OCI-LY7 (cell line): ENCODE data around the gene DISP1. TPM values are rescaled to one million over a fixed set of nuclear protein-coding genes. Genes with fewer than 3 reads are reported as not detected.

Experiments used
- BruUV-seq: library from RNA; stranded (reverse); fragments of 400-500 nt; replicated peaks from 2 replicates; lab custom pipeline; 2021; lab: Mats Ljungman, UMichigan
- CTCF ChIA-PET: fragments of 300-600 bp; sonication (Branson Sonifier 250); formaldehyde crosslinking; loops from one replicate; lab custom pipeline; 2022; ENCODE audit warnings: antibody characterized with exemption; ENCODE audit not compliant: unreplicated experiment; lab: Charles Lee
- POLR2A ChIA-PET: fragments of 300-600 bp; sonication (Branson Sonifier 250); formaldehyde crosslinking; loops from one replicate; lab custom pipeline; 2022; ENCODE audit warnings: antibody characterized with exemption; lab: Charles Lee
- DNase-seq: peaks from one replicate; pipeline ENCODE4 v3.0.0-alpha.2; 2015; ENCODE audit warnings: low spot score
- H2AFZ ChIP-seq: fragments of 200-600 bp; sonication (generic), shearing (Covaris generic); 2 replicates; pipeline ENCODE4 v1.6.1; 2014; ENCODE audit warnings: mild to moderate bottlenecking, antibody characterized with exemption, low read length, moderate library complexity
- H3K27ac ChIP-seq: fragments of 200-600 bp; sonication (generic); 2 replicates; pipeline ENCODE4 v1.5.1; 2014; ENCODE audit warnings: mixed run types, low read depth, mild to moderate bottlenecking, moderate library complexity, low read length, inconsistent platforms; ENCODE audit not compliant: poor library complexity, severe bottlenecking
- H3K36me3 ChIP-seq: fragments of 200-600 bp; sonication (generic); 2 replicates; pipeline ENCODE4 v1.6.1; 2014; ENCODE audit warnings: mild to moderate bottlenecking, antibody characterized with exemption, low read length, moderate library complexity, mixed read lengths; ENCODE audit not compliant: insufficient read depth
- H3K4me1 ChIP-seq: fragments of 200-600 bp; sonication (generic); 2 replicates; pipeline ENCODE4 v1.5.1; 2014; ENCODE audit warnings: mild to moderate bottlenecking, low read length; ENCODE audit not compliant: insufficient read depth, poor library complexity, severe bottlenecking
- H3K4me2 ChIP-seq: fragments of 200-600 bp; sonication (generic); 2 replicates; pipeline ENCODE4 v1.6.1; 2014; ENCODE audit warnings: mild to moderate bottlenecking, low read length
- H3K4me3 ChIP-seq: fragments of 200-600 bp; sonication (generic); 2 replicates; pipeline ENCODE4 v1.5.1; 2014; ENCODE audit warnings: mild to moderate bottlenecking, low read depth, low read length; ENCODE audit not compliant: poor library complexity, severe bottlenecking
- H3K79me2 ChIP-seq: fragments of 200-600 bp; sonication (generic); 2 replicates; pipeline ENCODE4 v1.6.1; 2016; ENCODE audit warnings: low read depth, mild to moderate bottlenecking, low read length, moderate library complexity, mixed read lengths; ENCODE audit not compliant: insufficient read depth
- H3K9me2 ChIP-seq: fragments of 200-600 bp; sonication (generic); 2 replicates; pipeline ENCODE4 v1.6.1; 2016; ENCODE audit warnings: mild to moderate bottlenecking, low read length, mixed read lengths; ENCODE audit not compliant: insufficient read depth
- H3K9me3 ChIP-seq: fragments of 200-600 bp; sonication (generic); 2 replicates; pipeline ENCODE4 v1.6.1; 2014; ENCODE audit warnings: mild to moderate bottlenecking, mixed run types, low read length, mixed read lengths
- H4K20me1 ChIP-seq: fragments of 200-600 bp; sonication (generic); 2 replicates; pipeline ENCODE4 v1.6.1; 2014; ENCODE audit warnings: mild to moderate bottlenecking, antibody characterized with exemption, low read length, moderate library complexity, mixed read lengths; ENCODE audit not compliant: insufficient read depth
- EZH2phosphoT487 ChIP-seq: fragments of 200-600 bp; sonication (generic); IDR thresholded peaks from 2 replicates; pipeline ENCODE4 v1.6.1; 2018; ENCODE audit warnings: low read depth, borderline replicate concordance, mild to moderate bottlenecking, mixed run types, antibody characterized with exemption, low read length, moderate library complexity, mixed read lengths
- intact Hi-C: fragments of 100-400 bp; cut with micrococcal nuclease; formaldehyde crosslinking; loops from one replicate; pipeline ENCODE4 v1.10.0; 2022; ENCODE audit not compliant: unreplicated experiment
- total RNA-seq, 2 experiments: library from RNA; depleted of rRNA in 1 of 2; stranded (reverse); fragments of >200 nt in 1 of 2; shearing (Covaris generic) in 1 of 2; gene quantifications; 2 replicates each; pipeline ENCODE4 v1.2.3, GENCODE V29; 2014 to 2022
- TF ChIP-seq, protein P1 (sequence below): fragments of 200-600 bp; sonication (generic); conservative IDR thresholded peaks from 2 replicates; pipeline ENCODE4 v1.5.1; 2014; ENCODE audit warnings: mild to moderate bottlenecking, antibody characterized with exemption, low read length, moderate library complexity, mixed read lengths

The DISP1 gene
- total RNA-seq, 2 experiments from 2014 or later, result 0.48 to 1.1 TPM

DNA sequence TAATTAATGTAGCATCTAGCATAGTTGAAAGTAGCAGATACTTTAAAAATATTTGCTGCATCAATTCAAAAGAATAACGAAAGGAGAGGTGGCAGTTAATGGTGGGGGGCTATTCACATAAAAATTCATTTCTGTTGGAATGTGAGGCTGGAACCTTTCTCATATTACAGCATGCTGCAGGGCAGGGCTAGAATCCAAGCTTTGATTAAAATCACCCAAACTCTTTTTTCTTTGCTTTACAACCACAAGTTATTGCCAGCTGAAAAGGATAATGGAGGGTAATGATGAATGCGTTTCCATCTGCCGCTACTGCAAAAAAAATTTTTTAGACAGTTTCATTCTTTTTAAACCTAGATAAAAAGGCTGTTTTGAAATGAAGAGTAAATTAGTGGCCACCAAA lies 9.8 kb downstream of the DISP1 start:
- ChIA-PET POLR2A (interaction anchor here (0.7 kb wide), 2 partner anchors 15 to 325 kb away, joined by 3 read pairs; no protein-coding TSS in a partner anchor), CTCF (no interaction called here)
- H2AFZ ChIP-seq, result no peak overlapping the region
- no peak overlapping the region for H3K4me3 ChIP-seq
- DNase-seq, result no peak
- no peaks in the 10 kb centered on the region for H3K9me2 ChIP-seq
- TF ChIP-seq EZH2phosphoT487, result no peak
- TF ChIP-seq, protein P1, sequence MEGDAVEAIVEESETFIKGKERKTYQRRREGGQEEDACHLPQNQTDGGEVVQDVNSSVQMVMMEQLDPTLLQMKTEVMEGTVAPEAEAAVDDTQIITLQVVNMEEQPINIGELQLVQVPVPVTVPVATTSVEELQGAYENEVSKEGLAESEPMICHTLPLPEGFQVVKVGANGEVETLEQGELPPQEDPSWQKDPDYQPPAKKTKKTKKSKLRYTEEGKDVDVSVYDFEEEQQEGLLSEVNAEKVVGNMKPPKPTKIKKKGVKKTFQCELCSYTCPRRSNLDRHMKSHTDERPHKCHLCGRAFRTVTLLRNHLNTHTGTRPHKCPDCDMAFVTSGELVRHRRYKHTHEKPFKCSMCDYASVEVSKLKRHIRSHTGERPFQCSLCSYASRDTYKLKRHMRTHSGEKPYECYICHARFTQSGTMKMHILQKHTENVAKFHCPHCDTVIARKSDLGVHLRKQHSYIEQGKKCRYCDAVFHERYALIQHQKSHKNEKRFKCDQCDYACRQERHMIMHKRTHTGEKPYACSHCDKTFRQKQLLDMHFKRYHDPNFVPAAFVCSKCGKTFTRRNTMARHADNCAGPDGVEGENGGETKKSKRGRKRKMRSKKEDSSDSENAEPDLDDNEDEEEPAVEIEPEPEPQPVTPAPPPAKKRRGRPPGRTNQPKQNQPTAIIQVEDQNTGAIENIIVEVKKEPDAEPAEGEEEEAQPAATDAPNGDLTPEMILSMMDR, result no peak
- no peaks in the 10 kb centered on the region for H3K79me2 ChIP-seq
- intact Hi-C loops, result no loop called here
- H3K27ac ChIP-seq, result no peak overlapping the region
- H3K4me1 ChIP-seq, result no peaks in the 10 kb centered on the region
- H3K4me2 ChIP-seq, result no peak overlapping the region
- H3K9me3 ChIP-seq, result no peaks in the 10 kb centered on the region
- no TSS peak for BruUV-seq
- no peaks in the 10 kb centered on the region for H3K36me3 ChIP-seq
- no peaks in the 10 kb centered on the region for H4K20me1 ChIP-seq

DNA sequence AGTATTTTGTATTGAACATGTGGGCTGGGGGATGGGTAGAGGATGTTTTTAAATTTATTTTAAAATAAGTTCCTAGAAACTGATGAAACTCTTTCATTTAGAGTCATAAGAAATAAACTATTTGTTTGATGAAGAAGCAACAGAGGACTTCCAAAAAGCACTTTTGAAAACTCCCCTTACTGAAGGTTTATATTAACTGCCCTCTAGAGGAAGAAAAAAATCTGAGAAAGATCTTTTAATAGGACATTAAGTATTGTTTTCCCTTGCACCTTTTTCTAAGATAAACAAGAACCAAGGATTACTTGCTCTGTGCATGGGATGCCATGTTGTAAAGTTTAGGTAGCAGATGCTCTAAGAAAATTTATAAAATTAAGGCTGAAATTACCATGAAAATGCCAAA lies 14.1 kb downstream of the DISP1 start:
- DNase-seq, result peak; percentile 7
- ChIA-PET CTCF (no interaction called here), POLR2A (no interaction called here)
- no peaks in the 10 kb centered on the region for H3K9me3 ChIP-seq
- TF ChIP-seq, protein P1, result peak; percentile 65
- TF ChIP-seq EZH2phosphoT487, result no peak
- no peaks in the 10 kb centered on the region for H4K20me1 ChIP-seq
- H3K79me2 ChIP-seq, result no peaks in the 10 kb centered on the region
- no peaks in the 10 kb centered on the region for H3K4me1 ChIP-seq
- no peak overlapping the region for H3K4me3 ChIP-seq
- BruUV-seq, result no TSS peak
- intact Hi-C loops, result no loop called here
- no peak overlapping the region for H3K27ac ChIP-seq
- H3K4me2 ChIP-seq, result no peak overlapping the region
- H2AFZ ChIP-seq, result no peak overlapping the region
- H3K9me2 ChIP-seq, result no peaks in the 10 kb centered on the region
- no peaks in the 10 kb centered on the region for H3K36me3 ChIP-seq

DNA sequence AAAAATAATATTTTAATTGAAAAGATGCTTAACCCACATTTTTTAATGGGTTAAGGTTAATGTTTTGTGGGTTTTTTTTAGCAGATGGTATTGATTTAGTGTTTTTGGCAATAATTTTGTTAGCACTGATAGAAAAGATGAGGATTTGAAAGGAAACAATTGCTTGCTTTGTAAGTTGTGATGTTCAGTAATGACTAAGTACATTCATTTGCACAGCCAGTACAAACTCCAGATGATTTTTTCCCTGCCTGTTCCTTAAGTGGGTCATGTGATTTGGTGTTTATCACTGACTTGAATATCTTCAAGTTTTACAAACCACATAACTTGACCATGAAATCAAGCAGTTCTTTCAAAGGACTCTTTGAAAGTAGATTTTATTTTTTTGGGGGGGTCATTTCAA lies 15.0 kb downstream of the DISP1 start:
- Histone ChIP-seq H3K4me2 (no peak overlapping the region), H3K79me2 (no peaks in the 10 kb centered on the region), H2AFZ (no peak overlapping the region), H3K9me3 (no peaks in the 10 kb centered on the region), H3K9me2 (no peaks in the 10 kb centered on the region), H3K4me1 (no peaks in the 10 kb centered on the region), H3K4me3 (no peak overlapping the region), H3K36me3 (no peaks in the 10 kb centered on the region), H4K20me1 (no peaks in the 10 kb centered on the region), H3K27ac (no peak overlapping the region)
- TF ChIP-seq, protein P1, result no peak
- no peak for TF ChIP-seq EZH2phosphoT487
- no TSS peak for BruUV-seq
- DNase-seq, result no peak
- CTCF ChIA-PET, result no interaction called here
- POLR2A ChIA-PET, result interaction anchor here (0.7 kb wide), 1 partner anchor 82 kb away, joined by 3 read pairs; no protein-coding TSS in a partner anchor
- intact Hi-C loops, result no loop called here
